GM12878 (cell line): ENCODE results near the gene COX11. TPM values are rescaled to one million over a fixed set of nuclear protein-coding genes. Genes with fewer than 3 reads are reported as not detected.

Experiments
- ATAC-seq: fragments of 200-7000 bp; cut with Tn5 transposase; 3 replicates; pipeline ENCODE4 v1.9.1; 2020; ENCODE audit warnings: mild to moderate bottlenecking, moderate library complexity
- BruUV-seq: library from RNA; stranded (reverse); fragments of 400-500 nt; replicated peaks from 2 replicates; lab custom pipeline; 2021; lab: Mats Ljungman, UMichigan
- CTCF ChIA-PET: fragments of 300-600 bp; sonication (Branson Sonifier 250); formaldehyde crosslinking; extraction: SDS; loops from one replicate; lab custom pipeline; 2021; ENCODE audit warnings: inconsistent platforms; lab: Yijun Ruan, JAX
- POLR2A ChIA-PET: fragments of 350-600 bp; formaldehyde crosslinking; extraction: SDS; loops from one replicate; lab custom pipeline; 2021; ENCODE audit warnings: inconsistent platforms; lab: Charles Lee
- RAD21 ChIA-PET: fragments of 300-600 bp; sonication (Branson Sonifier 250); formaldehyde crosslinking; loops from one replicate; lab custom pipeline; 2023; ENCODE audit warnings: antibody characterized with exemption; ENCODE audit not compliant: unreplicated experiment; lab: Charles Lee
- SMC1A ChIA-PET: fragments of 300-600 bp; sonication (Branson Sonifier 250); formaldehyde crosslinking; loops from one replicate; lab custom pipeline; 2023; ENCODE audit not compliant: unreplicated experiment, uncharacterized antibody; lab: Charles Lee
- DNase-seq: peaks from one replicate; pipeline ENCODE4 v3.0.0-alpha.2; 2011; ENCODE audit warnings: low read depth, low spot score
- FAIRE-seq: peaks from 3 replicates; lab custom pipeline; 2011; peaks lifted over from hg19 to GRCh38; lab: Jason Lieb, UNC
- H2AFZ ChIP-seq: 2 replicates; pipeline ENCODE4 v1.6.0; 2011; ENCODE audit warnings: low read depth, low read length, control low read depth; ENCODE audit not compliant: control insufficient read depth
- H3K27ac ChIP-seq: 2 replicates; pipeline ENCODE4 v1.5.1; 2011; ENCODE audit warnings: control low read depth; ENCODE audit not compliant: control insufficient read depth, insufficient read depth
- H3K27me3 ChIP-seq, 2 experiments: replicated peaks in 1 of 2; 2 replicates each; pipeline versions ENCODE4 v1.6.0 to v1.6.1; 2011; ENCODE audit warnings: low read length in 1 of 2; ENCODE audit not compliant: control insufficient read depth in 2 of 2, insufficient read depth in 2 of 2
- H3K36me3 ChIP-seq, 2 experiments: 2 replicates each; pipeline ENCODE4 v1.5.1; 2011; ENCODE audit warnings: low read length in 1 of 2; ENCODE audit not compliant: control insufficient read depth in 2 of 2, insufficient read depth in 2 of 2
- H3K4me1 ChIP-seq: 2 replicates; pipeline ENCODE4 v1.6.1; 2011; ENCODE audit warnings: mild to moderate bottlenecking, low read length, moderate library complexity, mixed read lengths; ENCODE audit not compliant: control insufficient read depth, insufficient read depth
- H3K4me2 ChIP-seq: 2 replicates; pipeline ENCODE4 v1.6.0; 2011; ENCODE audit warnings: control low read depth; ENCODE audit not compliant: control insufficient read depth, insufficient read depth
- H3K4me3 ChIP-seq: fragments of 200-600 bp; sonication (generic); 2 replicates; pipeline ENCODE4 v1.5.1; 2016
- H3K79me2 ChIP-seq: 2 replicates; pipeline ENCODE4 v1.6.0; 2011; ENCODE audit warnings: low read length; ENCODE audit not compliant: control insufficient read depth, insufficient read depth
- H3K9ac ChIP-seq: 2 replicates; pipeline ENCODE4 v1.8.0; 2011; ENCODE audit warnings: low read length, control low read depth, mixed read lengths; ENCODE audit not compliant: control insufficient read depth, insufficient read depth
- H3K9me3 ChIP-seq: replicated peaks from 3 replicates; pipeline ENCODE4 v1.5.1; 2011; ENCODE audit warnings: mild to moderate bottlenecking, low read length; ENCODE audit not compliant: control insufficient read depth, insufficient read depth
- H4K20me1 ChIP-seq: 2 replicates; pipeline ENCODE4 v1.6.0; 2011; ENCODE audit not compliant: control insufficient read depth, insufficient read depth
- NFYA ChIP-seq: IDR thresholded peaks from 2 replicates; pipeline ENCODE4 v1.6.1; 2011; ENCODE audit warnings: low read depth, mild to moderate bottlenecking, low read length, improper control_type of control experiment, borderline replicate concordance
- SIN3A ChIP-seq: IDR thresholded peaks from 2 replicates; pipeline ENCODE4 v1.6.1; 2012; ENCODE audit warnings: low read depth, low read length, improper control_type of control experiment
- SMC3 ChIP-seq: IDR thresholded peaks from 2 replicates; pipeline ENCODE4 v1.6.1; 2011; ENCODE audit warnings: low read length, improper control_type of control experiment, borderline replicate concordance
- TCF12 ChIP-seq: IDR thresholded peaks from 2 replicates; pipeline ENCODE4 v1.6.1; 2011; ENCODE audit warnings: low read depth, mild to moderate bottlenecking, low read length
- WGBS: methylation state at CpG from one replicate; pipeline ENCODE4 v1.1.6; 2016; ENCODE audit warnings: low lambda C conversion rate; ENCODE audit not compliant: insufficient replicate concordance, insufficient coverage; ENCODE audit errors: missing lambda C conversion rate; 5-methylcytosine and 5-hydroxymethylcytosine counted together
- in situ Hi-C: fragments of 300-500 bp; cut with MboI; formaldehyde crosslinking; loops from 9 replicates; pipeline ENCODE4 v1.14.3; 2018; ENCODE audit warnings: mixed read lengths
- intact Hi-C: fragments of 100-400 bp; cut with micrococcal nuclease; formaldehyde crosslinking; loops from one replicate; pipeline ENCODE4 v1.14.2; 2022; ENCODE audit not compliant: unreplicated experiment
- polyA plus RNA-seq, 11 experiments: library from polyadenylated mRNA; depleted of rRNA in 4 of 11; unstranded in 6 of 11; stranded (reverse) in 5 of 11; fragments of >200 nt; fragmentation: Nextera tagmentation in 4 of 11; fragmentation: Illumina TruSeq in 1 of 11; extraction: Ambion mirVana in 4 of 11; extraction: Trizol in 1 of 11; gene quantifications; 1 replicate in 1 of 11; 2 replicates in 10 of 11; pipeline versions ENCODE4 v1.2.1 to v1.2.3, GENCODE V29; 2011 to 2016; ENCODE audit warnings: inconsistent platforms in 2 of 11, missing spikeins in 2 of 11, low read depth in 1 of 11
- small RNA-seq: library from RNA; depleted of rRNA; stranded (forward); fragments of <200 nt; gene quantifications from one replicate; pipeline ENCODE3, GENCODE V24; 2014
- total RNA-seq, 4 experiments: library from RNA; depleted of rRNA in 3 of 4; stranded (reverse); fragments of >200 nt in 3 of 4; fragmentation: Illumina TruSeq in 1 of 4; extraction: Trizol in 1 of 4; gene quantifications; 2 replicates each; pipeline versions ENCODE4 v1.2.1 to v1.2.3, GENCODE V29; 2013 to 2021

Gene COX11
- total and polyA plus RNA-seq, 10 of the 15 experiments (the other 5 are each of a cell fraction or from before 2014, with no cell fraction given), result 13.8 to 69.4 (median 50.8) TPM

GRCh38 chr17:54916721-54917120 lies 51.7 kb downstream of the COX11 start:
- ChIA-PET CTCF (no interaction called here), RAD21 (no interaction called here), POLR2A (no interaction called here), SMC1A (no interaction called here)
- Histone ChIP-seq H3K4me1 (no peaks in the 10 kb centered on the region), H3K9ac (no peak overlapping the region), H3K36me3 (no peaks in the 10 kb centered on the region), H3K79me2 (no peaks in the 10 kb centered on the region), H4K20me1 (no peaks in the 10 kb centered on the region), H2AFZ (no peak overlapping the region), H3K4me2 (no peak overlapping the region), H3K27me3 (no peaks in the 10 kb centered on the region), H3K4me3 (no peak overlapping the region), H3K27ac (no peak overlapping the region), H3K9me3 (no peaks in the 10 kb centered on the region; the same call in 2 of the 3 replicates)
- DNase-seq, result no peak
- ATAC-seq, result no peak
- WGBS, result 24% methylated on average over 2 of the region's 2 CpGs
- in situ Hi-C loops (no loop called here), intact Hi-C loops (no loop called here)
- TF ChIP-seq NFYA (no peak), SIN3A (no peak), SMC3 (no peak), TCF12 (no peak)
- FAIRE-seq, result no peak
- no TSS peak for BruUV-seq

Small RNA genes within 50 kb of the gene (small RNA-seq; reads per million reads assigned to genes)
- not detected for gene AC007485.1

Other genes starting within 250 kb of the COX11 start
- gene TOM1L1, start 67.8 kb downstream of the COX11 start, total RNA-seq (2014; rRNA removed), result 2.2 and 3.4 TPM in 2 replicates
- gene TOM1L1, start 67.8 kb downstream of the COX11 start, total RNA-seq (2014; rRNA removed; fragmentation: Illumina TruSeq; extraction: Trizol), result 3.0 and 3.2 TPM in 2 replicates
- 2.3 and 2.7 TPM in 2 replicates for gene TOM1L1, start 67.8 kb downstream of the COX11 start, total RNA-seq (2021)
- gene TOM1L1, start 67.8 kb downstream of the COX11 start, polyA plus RNA-seq (2011; rRNA removed), result 8.8 and 11.0 TPM in 2 replicates
- 2.6 and 4.5 TPM in 2 replicates for gene TOM1L1, start 67.8 kb downstream of the COX11 start, polyA plus RNA-seq (2014; fragmentation: Illumina TruSeq; extraction: Trizol)
- gene TOM1L1, start 67.8 kb downstream of the COX11 start, polyA plus RNA-seq (2014; fragmentation: Nextera tagmentation; extraction: Ambion mirVana), result 1 to 10 TPM; 1.9 to 3.0 TPM
- 1.5 and 2.5 TPM in 2 replicates for gene TOM1L1, start 67.8 kb downstream of the COX11 start, polyA plus RNA-seq (2014; rRNA removed)
- 1 to 10 TPM; 2.1 to 2.7 TPM for gene TOM1L1, start 67.8 kb downstream of the COX11 start, polyA plus RNA-seq (2016; fragmentation: Nextera tagmentation; extraction: Ambion mirVana)
- gene STXBP4, start 111 bp upstream of the COX11 start, total RNA-seq (2014; rRNA removed), result 4.3 and 8.8 TPM in 2 replicates
- 9.1 and 11.7 TPM in 2 replicates for gene STXBP4, start 111 bp upstream of the COX11 start, total RNA-seq (2014; rRNA removed; fragmentation: Illumina TruSeq; extraction: Trizol)
- gene STXBP4, start 111 bp upstream of the COX11 start, total RNA-seq (2021), result 7.2 and 7.5 TPM in 2 replicates
- 5.4 and 7.3 TPM in 2 replicates for gene STXBP4, start 111 bp upstream of the COX11 start, polyA plus RNA-seq (2011; rRNA removed)
- gene STXBP4, start 111 bp upstream of the COX11 start, polyA plus RNA-seq (2014; fragmentation: Illumina TruSeq; extraction: Trizol), result 9.8 and 14.5 TPM in 2 replicates
- 1 to 10 TPM; 4.8 to 5.5 TPM for gene STXBP4, start 111 bp upstream of the COX11 start, polyA plus RNA-seq (2014; fragmentation: Nextera tagmentation; extraction: Ambion mirVana)
- gene STXBP4, start 111 bp upstream of the COX11 start, polyA plus RNA-seq (2014; rRNA removed), result 2.1 and 6.1 TPM in 2 replicates
- gene STXBP4, start 111 bp upstream of the COX11 start, polyA plus RNA-seq (2016; fragmentation: Nextera tagmentation; extraction: Ambion mirVana), result 10 to 100 TPM in 1 of 2 experiments, 1 to 10 TPM in 1; 7.8 to 11.0 TPM